Stimulated activated CD8-positive, alpha-beta memory T cell treated with anti-CD3 and anti-CD28 coated beads, Interleukin-2, amount 100 ng/mL, for 1 hour (primary cell): ENCODE data around the gene COPZ1.
"Not testable (repeated sequence)": the region's sequence is repeated elsewhere in the genome, so short reads cannot be mapped to it uniquely, and the experiment has no call there.

Experiments
- DNase-seq, 2 donors: peaks; one replicate each; pipeline ENCODE4 v3.0.0-alpha.2; 2020; ENCODE audit warnings: low read depth in 2 of 2

Gene COPZ1

GRCh38 chr12:54324617-54325441 lies at the start of gene COPZ1:
TSS of gene COPZ1 (plus strand) at chr12:54325131. CDS start at chr12:54325164, 33 bp downstream.
- DNase-seq = peak; percentile 79 to 84

GRCh38 chr12:54276368-54276767 lies 48.6 kb upstream of the COPZ1 start:
- no peak for DNase-seq

- DNase-seq = no peak
Measured at GRCh38 chr12:54277823-54278276, 47.1 kb upstream of the COPZ1 start.

- DNase-seq = no peak
Measured at GRCh38 chr12:54279227-54279631, 45.7 kb upstream of the COPZ1 start.

- peak; percentile 99 to 100 for DNase-seq
Measured at GRCh38 chr12:54279632-54280467, 45.1 kb upstream of the COPZ1 start, which contains the start of gene CBX5. TSS of gene CBX5 (minus strand) at chr12:54280122. CDS start at chr12:54257650, 22,472 bp downstream.

GRCh38 chr12:54280468-54281260 lies 44.3 kb upstream of the COPZ1 start, which contains the start of gene HNRNPA1:
TSS of gene HNRNPA1 (plus strand) at chr12:54280726. CDS start at chr12:54280808, 82 bp downstream.
- DNase-seq = peak; percentile 85 to 88

- not testable (repeated sequence) for DNase-seq
Measured at GRCh38 chr12:54281261-54281638, 43.7 kb upstream of the COPZ1 start.

- DNase-seq = not testable (repeated sequence)
Measured at GRCh38 chr12:54281694-54282093, 43.2 kb upstream of the COPZ1 start.

GRCh38 chr12:54282949-54283593 lies 41.9 kb upstream of the COPZ1 start:
- no peak for DNase-seq

GRCh38 chr12:54284070-54284780 lies 40.7 kb upstream of the COPZ1 start:
- not testable (repeated sequence) for DNase-seq

- DNase-seq = no peak
Measured at GRCh38 chr12:54285150-54286041, 39.5 kb upstream of the COPZ1 start.

- DNase-seq = no peak
Measured at GRCh38 chr12:54286042-54287030, 38.6 kb upstream of the COPZ1 start.

GRCh38 chr12:54287261-54288157 lies 37.4 kb upstream of the COPZ1 start:
- no peak for DNase-seq

GRCh38 chr12:54292083-54292930 lies 32.6 kb upstream of the COPZ1 start:
- no peak for DNase-seq

- no peak for DNase-seq
Measured at GRCh38 chr12:54292931-54293241, 32.0 kb upstream of the COPZ1 start.
